ENCODE data around the gene PIP4K2A. TPM values are rescaled to one million over a fixed set of nuclear protein-coding genes. Genes with fewer than 3 reads are reported as not detected.

The PIP4K2A gene
- total RNA-seq, 6 donors from 2014 or later: 20.5 to 70.2 (median 34.4) TPM

- H3K27ac ChIP-seq: peak overlapping the region in 1 of 4 donors; percentile 40
- H3K9me3 ChIP-seq: no peaks in the 10 kb centered on the region
- H3K36me3 ChIP-seq: peaks cover 0 to 8% (median 2%) of the 10 kb centered on the region in 4 donors
- H3K4me1 ChIP-seq: peaks cover 23 to 54% (median 42%) of the 10 kb centered on the region in 4 donors
- DNase-seq: no peak
- H3K27me3 ChIP-seq: no peaks in the 10 kb centered on the region
- no peak for ATAC-seq (ENCODE audit: low FRiP score in 2 of 2)
- TF ChIP-seq POLR2AphosphoS5 (IDR thresholded peaks at IDR 0.05): no peak
- no peak for TF ChIP-seq EP300 (IDR thresholded peaks at IDR 0.05)
- TF ChIP-seq POLR2A (IDR thresholded peaks at IDR 0.05): no peak
- TF ChIP-seq CTCF (IDR thresholded peaks at IDR 0.05): no peak
- WGBS, 2 donors: 82 to 83% methylated on average over 8 of the region's 8 CpGs
- H3K4me3 ChIP-seq: no peak overlapping the region
These were observed 102.8 kb downstream of the PIP4K2A start for GRCh38 chr10:22611425-22612115.

GRCh38 chr10:22610610-22611009 is 103.8 kb downstream of the PIP4K2A start:
- peaks cover 17 to 52% (median 36%) of the 10 kb centered on the region in 4 donors for H3K4me1 ChIP-seq
- H3K4me3 ChIP-seq: no peak overlapping the region
- H3K27ac ChIP-seq: peak overlapping the region in 1 of 4 donors; percentile 32
- H3K36me3 ChIP-seq: peaks cover 0 to 8% (median 2%) of the 10 kb centered on the region in 4 donors
- H3K27me3 ChIP-seq: no peaks in the 10 kb centered on the region
- TF ChIP-seq EP300 (IDR thresholded peaks at IDR 0.05): no peak
- no peak for TF ChIP-seq POLR2A (IDR thresholded peaks at IDR 0.05)
- TF ChIP-seq CTCF (IDR thresholded peaks at IDR 0.05): no peak
- no peak for TF ChIP-seq POLR2AphosphoS5 (IDR thresholded peaks at IDR 0.05)
- ATAC-seq (ENCODE audit: low FRiP score in 2 of 2): no peak
- 66 to 72% methylated on average over 5 of the region's 5 CpGs for WGBS, 2 donors
- H3K9me3 ChIP-seq: no peaks in the 10 kb centered on the region
- DNase-seq: no peak

GRCh38 chr10:22609719-22610465 is 104.5 kb downstream of the PIP4K2A start:
- WGBS, 2 donors: 45 to 62% methylated on average over 6 of the region's 6 CpGs
- TF ChIP-seq CTCF (IDR thresholded peaks at IDR 0.05) (no peak), EP300 (IDR thresholded peaks at IDR 0.05) (no peak), POLR2AphosphoS5 (IDR thresholded peaks at IDR 0.05) (no peak), POLR2A (IDR thresholded peaks at IDR 0.05) (no peak)
- ATAC-seq (ENCODE audit: low FRiP score in 2 of 2): no peak
- Histone ChIP-seq H3K4me3 (no peak overlapping the region), H3K9me3 (no peaks in the 10 kb centered on the region), H3K27me3 (no peaks in the 10 kb centered on the region), H3K27ac (peak overlapping the region in 2 of 4 donors; percentile 19 to 32), H3K36me3 (peaks cover 0 to 8% (median 2%) of the 10 kb centered on the region in 4 donors), H3K4me1 (peaks cover 10 to 45% (median 30%) of the 10 kb centered on the region in 4 donors)
- DNase-seq: no peak

- H3K4me1 ChIP-seq: peaks cover 7 to 47% (median 33%) of the 10 kb centered on the region in 4 donors
These were observed 105.1 kb downstream of the PIP4K2A start for GRCh38 chr10:22609251-22609650.

More at GRCh38 chr10:22609251-22609650, 105.1 kb downstream of the PIP4K2A start:
- Histone ChIP-seq H3K9me3 (no peaks in the 10 kb centered on the region), H3K36me3 (peaks cover 0 to 8% (median 2%) of the 10 kb centered on the region in 4 donors), H3K27ac (peak overlapping the region in 1 of 4 donors; percentile 32), H3K27me3 (no peaks in the 10 kb centered on the region), H3K4me3 (no peak overlapping the region)
- TF ChIP-seq EP300 (IDR thresholded peaks at IDR 0.05): no peak
- TF ChIP-seq CTCF (IDR thresholded peaks at IDR 0.05): no peak
- no peak for TF ChIP-seq POLR2A (IDR thresholded peaks at IDR 0.05)
- no peak for TF ChIP-seq POLR2AphosphoS5 (IDR thresholded peaks at IDR 0.05)
- DNase-seq: no peak
- 84 to 93% methylated on average over 2 of the region's 2 CpGs for WGBS, 2 donors
- ATAC-seq (ENCODE audit: low FRiP score in 2 of 2): no peak
